Measurements from ENCODE around the gene RPUSD2. TPM values are rescaled to one million over a fixed set of nuclear protein-coding genes. Genes with fewer than 3 reads are reported as not detected.

The RPUSD2 gene
- total and polyA plus RNA-seq, 3 donors from 2014 or later: 9.0 to 14.9 (median 12.3) TPM

DNA sequence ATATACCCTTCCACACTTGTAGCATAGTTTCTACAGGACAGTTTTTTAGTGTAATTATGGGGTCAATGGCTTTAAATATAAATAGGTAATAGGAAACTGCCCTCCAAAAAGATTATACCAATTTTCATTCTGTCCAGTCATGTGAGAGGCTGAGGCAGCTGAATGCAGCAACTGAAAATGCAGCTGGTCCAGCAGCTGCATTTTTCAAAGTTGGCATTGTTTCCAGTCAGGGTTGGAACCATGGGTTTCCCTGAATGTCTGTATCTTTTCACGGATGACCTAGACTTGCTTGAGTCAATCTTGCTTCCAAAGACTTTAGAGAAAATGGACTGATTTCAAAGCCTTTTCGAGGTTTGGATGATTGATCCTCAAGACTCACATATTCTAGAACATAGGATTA, 15.1 kb downstream of the RPUSD2 start:
- no peak for DNase-seq
- Histone ChIP-seq H3K36me3 (ENCODE audit: low read depth, missing control alignments) (no peaks in the 10 kb centered on the region), H3K9me3 (no peaks in the 10 kb centered on the region), H3K27ac (no peak overlapping the region), H3K4me3 (no peak overlapping the region), H3K4me1 (no peaks in the 10 kb centered on the region), H3K27me3 (no peaks in the 10 kb centered on the region)
- TF ChIP-seq, protein P1, sequence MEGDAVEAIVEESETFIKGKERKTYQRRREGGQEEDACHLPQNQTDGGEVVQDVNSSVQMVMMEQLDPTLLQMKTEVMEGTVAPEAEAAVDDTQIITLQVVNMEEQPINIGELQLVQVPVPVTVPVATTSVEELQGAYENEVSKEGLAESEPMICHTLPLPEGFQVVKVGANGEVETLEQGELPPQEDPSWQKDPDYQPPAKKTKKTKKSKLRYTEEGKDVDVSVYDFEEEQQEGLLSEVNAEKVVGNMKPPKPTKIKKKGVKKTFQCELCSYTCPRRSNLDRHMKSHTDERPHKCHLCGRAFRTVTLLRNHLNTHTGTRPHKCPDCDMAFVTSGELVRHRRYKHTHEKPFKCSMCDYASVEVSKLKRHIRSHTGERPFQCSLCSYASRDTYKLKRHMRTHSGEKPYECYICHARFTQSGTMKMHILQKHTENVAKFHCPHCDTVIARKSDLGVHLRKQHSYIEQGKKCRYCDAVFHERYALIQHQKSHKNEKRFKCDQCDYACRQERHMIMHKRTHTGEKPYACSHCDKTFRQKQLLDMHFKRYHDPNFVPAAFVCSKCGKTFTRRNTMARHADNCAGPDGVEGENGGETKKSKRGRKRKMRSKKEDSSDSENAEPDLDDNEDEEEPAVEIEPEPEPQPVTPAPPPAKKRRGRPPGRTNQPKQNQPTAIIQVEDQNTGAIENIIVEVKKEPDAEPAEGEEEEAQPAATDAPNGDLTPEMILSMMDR (IDR thresholded peaks at IDR 0.05): no peak
- no peak for TF ChIP-seq POLR2A (IDR thresholded peaks at IDR 0.05)
- intact Hi-C loops (cut with DNase I; ENCODE audit: low total_unique reads): no loop called here
- 33 to 46% methylated on average over 2 of the region's 2 CpGs for WGBS, 2 donors

DNA sequence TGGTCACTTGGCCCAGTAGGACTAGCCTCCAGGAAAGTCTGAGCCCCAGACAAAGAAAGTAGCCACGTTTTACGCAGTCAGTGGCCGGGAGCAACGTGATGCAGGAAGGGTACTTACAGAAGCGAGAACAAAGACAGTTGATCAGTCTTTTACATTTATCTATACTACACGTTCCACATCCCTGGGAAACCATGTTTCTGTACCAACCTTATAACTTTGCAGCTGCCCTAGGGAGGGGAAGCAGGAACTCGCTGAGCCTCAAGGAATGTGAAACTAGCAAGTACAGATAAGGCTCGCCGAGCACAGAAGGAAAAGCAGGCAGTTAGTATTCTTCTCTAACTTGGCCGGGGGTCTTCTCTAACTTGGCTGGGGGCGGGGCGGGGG, 21.6 kb downstream of the RPUSD2 start:
- no peaks in the 10 kb centered on the region for H3K9me3 ChIP-seq
- no peak for TF ChIP-seq POLR2A (IDR thresholded peaks at IDR 0.05)
- TF ChIP-seq, protein P1 (IDR thresholded peaks at IDR 0.05): no peak
- H3K4me3 ChIP-seq: peak overlapping the region in 1 of 2 donors; percentile 55
- H3K27me3 ChIP-seq: no peaks in the 10 kb centered on the region
- peak; percentile 63 for DNase-seq
- peak overlapping the region in 1 of 2 donors; percentile 41 for H3K27ac ChIP-seq
- intact Hi-C loops (cut with DNase I; ENCODE audit: low total_unique reads): no loop called here
- peaks cover 4% of the 10 kb centered on the region for H3K4me1 ChIP-seq
- WGBS, 2 donors: 14 to 25% methylated on average over 12 of the region's 12 CpGs
- no peaks in the 10 kb centered on the region for H3K36me3 ChIP-seq (ENCODE audit: low read depth, missing control alignments)

DNA sequence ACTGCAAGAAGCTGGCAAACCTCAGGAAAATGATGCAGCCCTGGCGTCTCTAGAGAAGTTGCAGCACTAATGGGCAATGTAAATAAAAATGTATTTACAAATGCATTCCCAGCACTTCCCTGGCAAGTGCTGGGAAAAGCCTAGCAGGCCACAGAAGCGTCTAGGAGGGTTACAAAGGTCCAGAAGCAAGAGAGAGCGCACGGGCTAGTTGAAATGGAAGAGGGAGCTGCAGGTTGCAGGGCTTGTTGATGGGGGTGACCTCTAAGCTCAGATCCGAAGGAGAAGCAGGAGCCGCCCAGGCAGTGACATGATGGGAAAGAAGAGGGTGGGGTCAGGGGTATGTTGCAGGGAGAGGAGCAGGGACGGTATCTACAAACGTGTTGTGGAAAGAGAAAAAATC, 22.3 kb downstream of the RPUSD2 start:
- DNase-seq: no peak
- Histone ChIP-seq H3K4me3 (no peak overlapping the region), H3K27ac (no peak overlapping the region), H3K9me3 (no peaks in the 10 kb centered on the region), H3K36me3 (ENCODE audit: low read depth, missing control alignments) (no peaks in the 10 kb centered on the region), H3K4me1 (peaks cover 4% of the 10 kb centered on the region), H3K27me3 (no peaks in the 10 kb centered on the region)
- no peak for TF ChIP-seq POLR2A (IDR thresholded peaks at IDR 0.05)
- TF ChIP-seq, protein P1 (IDR thresholded peaks at IDR 0.05): no peak
- 45 to 65% methylated on average over 8 of the region's 8 CpGs for WGBS, 2 donors
- intact Hi-C loops (cut with DNase I; ENCODE audit: low total_unique reads): no loop called here

DNA sequence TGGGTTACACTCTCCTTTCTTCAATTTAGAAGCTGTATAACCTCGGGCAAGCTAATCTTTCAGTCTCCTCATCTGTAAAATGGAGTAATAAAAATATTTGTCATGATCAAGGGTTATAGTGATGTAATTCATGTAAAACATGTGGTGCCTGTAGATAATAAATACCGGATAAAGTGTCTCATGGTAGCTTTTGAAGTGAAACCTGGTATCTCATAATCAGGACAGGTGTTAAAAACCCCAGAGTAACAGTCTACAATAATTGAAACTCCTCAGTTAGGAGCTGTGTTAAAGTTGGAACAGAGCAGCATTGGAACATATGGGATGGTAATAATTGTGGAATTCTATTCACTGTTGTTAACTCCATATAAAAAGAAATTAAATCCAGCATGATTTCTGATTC, 24.1 kb downstream of the RPUSD2 start:
- Histone ChIP-seq H3K27me3 (no peaks in the 10 kb centered on the region), H3K27ac (peak overlapping the region in 1 of 2 donors; percentile 95), H3K9me3 (no peaks in the 10 kb centered on the region), H3K4me1 (peaks cover 4% of the 10 kb centered on the region), H3K36me3 (ENCODE audit: low read depth, missing control alignments) (no peaks in the 10 kb centered on the region), H3K4me3 (no peak overlapping the region)
- intact Hi-C loops (cut with DNase I; ENCODE audit: low total_unique reads): no loop called here
- TF ChIP-seq POLR2A (IDR thresholded peaks at IDR 0.05): no peak
- TF ChIP-seq, protein P1 (IDR thresholded peaks at IDR 0.05): no peak
- 65 to 84% methylated on average over 2 of the region's 2 CpGs for WGBS, 2 donors
- DNase-seq: no peak
